AG04450 (cell line): ENCODE measurements around the gene MED1. TPM values are rescaled to one million over a fixed set of nuclear protein-coding genes. Genes with fewer than 3 reads are reported as not detected.
"Not testable (repeated sequence)": the region's sequence is repeated elsewhere in the genome, so short reads cannot be mapped to it uniquely, and the experiment has no call there.

Experiments
- CTCF ChIA-PET: fragments of 300-600, 350-600 bp; formaldehyde crosslinking; extraction: SDS; loops from one replicate; lab custom pipeline; 2022; ENCODE audit warnings: antibody characterized with exemption, inconsistent platforms; lab: Charles Lee
- POLR2A ChIA-PET: fragments of 350-600 bp; formaldehyde crosslinking; extraction: SDS; loops from one replicate; lab custom pipeline; 2021; ENCODE audit warnings: antibody characterized with exemption, inconsistent platforms; lab: Yijun Ruan, JAX
- DNase-seq: peaks from one replicate; pipeline ENCODE4 v3.0.0-alpha.2; 2011; ENCODE audit warnings: low read depth, low spot score
- H3K27ac ChIP-seq: one replicate; pipeline ENCODE4 v1.5.1; 2012; ENCODE audit warnings: low read depth, low read length, control low read depth
- H3K27me3 ChIP-seq: one replicate; pipeline ENCODE4 v1.6.0; 2012; ENCODE audit warnings: low read length; ENCODE audit not compliant: control insufficient read depth, insufficient read depth
- H3K4me3 ChIP-seq: 2 replicates; pipeline ENCODE4 v1.5.1; 2011; ENCODE audit warnings: mild to moderate bottlenecking, low read depth, low read length, control low read depth
- H3K9me3 ChIP-seq: 2 replicates; pipeline ENCODE4 v1.5.1; 2012; ENCODE audit warnings: low read length; ENCODE audit not compliant: control insufficient read depth, insufficient read depth
- polyA plus RNA-seq: library from polyadenylated mRNA; depleted of rRNA; stranded (reverse); fragments of >200 nt; gene quantifications from 2 replicates; pipeline ENCODE4 v1.2.3, GENCODE V29; 2011
- TF ChIP-seq, protein P1 (sequence below): IDR thresholded peaks from 2 replicates; pipeline ENCODE4 v1.5.1; 2011; ENCODE audit warnings: low read depth, low read length, control low read depth, inconsistent platforms

Gene MED1
- polyA plus RNA-seq, 1 experiment, result 43.9 TPM

DNA sequence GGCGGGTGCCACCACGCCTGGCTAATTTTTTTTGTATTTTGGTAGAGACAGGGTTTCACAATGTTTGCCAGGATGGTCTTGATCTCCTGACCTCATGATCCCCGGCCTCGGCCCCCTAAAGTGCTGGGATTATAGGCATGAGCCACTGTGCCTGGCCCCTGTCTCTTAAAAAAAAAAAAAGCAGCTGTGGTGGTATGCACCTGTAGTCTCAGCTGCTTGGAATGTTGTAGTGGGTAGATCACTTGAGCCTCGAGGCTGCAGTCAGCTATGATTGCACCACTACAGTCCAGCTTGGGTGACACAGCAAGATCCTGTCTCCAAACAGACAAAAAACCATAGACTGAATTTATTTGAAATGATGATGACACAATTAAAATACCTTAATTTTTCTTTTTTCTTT is 34.5 kb upstream of the MED1 start:
- TF ChIP-seq, protein P1, sequence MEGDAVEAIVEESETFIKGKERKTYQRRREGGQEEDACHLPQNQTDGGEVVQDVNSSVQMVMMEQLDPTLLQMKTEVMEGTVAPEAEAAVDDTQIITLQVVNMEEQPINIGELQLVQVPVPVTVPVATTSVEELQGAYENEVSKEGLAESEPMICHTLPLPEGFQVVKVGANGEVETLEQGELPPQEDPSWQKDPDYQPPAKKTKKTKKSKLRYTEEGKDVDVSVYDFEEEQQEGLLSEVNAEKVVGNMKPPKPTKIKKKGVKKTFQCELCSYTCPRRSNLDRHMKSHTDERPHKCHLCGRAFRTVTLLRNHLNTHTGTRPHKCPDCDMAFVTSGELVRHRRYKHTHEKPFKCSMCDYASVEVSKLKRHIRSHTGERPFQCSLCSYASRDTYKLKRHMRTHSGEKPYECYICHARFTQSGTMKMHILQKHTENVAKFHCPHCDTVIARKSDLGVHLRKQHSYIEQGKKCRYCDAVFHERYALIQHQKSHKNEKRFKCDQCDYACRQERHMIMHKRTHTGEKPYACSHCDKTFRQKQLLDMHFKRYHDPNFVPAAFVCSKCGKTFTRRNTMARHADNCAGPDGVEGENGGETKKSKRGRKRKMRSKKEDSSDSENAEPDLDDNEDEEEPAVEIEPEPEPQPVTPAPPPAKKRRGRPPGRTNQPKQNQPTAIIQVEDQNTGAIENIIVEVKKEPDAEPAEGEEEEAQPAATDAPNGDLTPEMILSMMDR, result no peak
- DNase-seq, result peak; percentile 88
- CTCF ChIA-PET, result interaction anchor here (0.6 to 1.0 kb wide), 2 partner anchors 85 to 136 kb away, joined by 3 to 5 read pairs; no protein-coding TSS in a partner anchor

DNA sequence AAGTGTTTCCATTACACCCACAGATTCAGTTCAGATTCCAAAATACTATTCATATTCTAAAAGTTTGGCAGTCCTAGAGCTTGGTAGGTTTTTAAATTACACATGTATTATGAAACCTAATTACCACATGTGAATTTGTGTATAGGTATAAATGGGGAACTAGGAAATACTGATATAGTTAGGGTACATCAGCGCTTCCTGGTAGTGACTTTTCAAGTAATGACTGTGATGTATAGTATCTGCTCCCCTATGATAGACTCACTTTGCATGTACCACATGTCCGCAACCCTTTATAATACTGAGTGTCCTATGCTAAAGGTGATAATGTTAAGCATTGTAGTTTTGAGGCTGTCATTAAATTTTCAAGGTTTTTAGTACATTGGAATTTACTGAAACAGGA is 33.1 kb upstream of the MED1 start:
- no peaks in the 10 kb centered on the region for H3K9me3 ChIP-seq
- H3K27ac ChIP-seq, result no peak overlapping the region
- H3K4me3 ChIP-seq, result no peak overlapping the region
- TF ChIP-seq, protein P1, result no peak
- CTCF ChIA-PET, result no interaction called here
- no peak for DNase-seq
- H3K27me3 ChIP-seq, result no peaks in the 10 kb centered on the region
- POLR2A ChIA-PET, result no interaction called here

More for the DNA sequence above, 34.5 kb upstream of the MED1 start:
- Histone ChIP-seq H3K27ac (peak overlapping the region; percentile 89), H3K9me3 (no peaks in the 10 kb centered on the region), H3K27me3 (no peaks in the 10 kb centered on the region), H3K4me3 (no peak overlapping the region)
- POLR2A ChIA-PET, result interaction anchor here (0.7 to 1.5 kb wide), 5 partner anchors 23 to 269 kb away, joined by 4 to 14 read pairs (median 5); partner anchors contain the start of genes CDK12 and MED1

GRCh38 chr17:39483506-39483905 is 32.4 kb upstream of the MED1 start:
- Histone ChIP-seq H3K4me3 (no peak overlapping the region), H3K9me3 (no peaks in the 10 kb centered on the region), H3K27me3 (no peaks in the 10 kb centered on the region), H3K27ac (no peak overlapping the region)
- CTCF ChIA-PET, result no interaction called here
- TF ChIP-seq, protein P1, result no peak
- DNase-seq, result no peak
- POLR2A ChIA-PET, result interaction anchor here (0.7 kb wide), 1 partner anchor 33 kb away, joined by 5 read pairs; the partner anchor contains the start of gene MED1

GRCh38 chr17:39479631-39480030 is 28.6 kb upstream of the MED1 start:
- not testable (repeated sequence) for H3K9me3 ChIP-seq, H3K4me3 ChIP-seq, H3K27ac ChIP-seq, H3K27me3 ChIP-seq, DNase-seq
- CTCF ChIA-PET, result interaction anchor here (0.6 kb wide), 1 partner anchor 324 kb away, joined by 4 read pairs; no protein-coding TSS in a partner anchor
- POLR2A ChIA-PET, result interaction anchor here (0.7 kb wide), 1 partner anchor 496 kb away, joined by 3 read pairs; no protein-coding TSS in a partner anchor

DNA sequence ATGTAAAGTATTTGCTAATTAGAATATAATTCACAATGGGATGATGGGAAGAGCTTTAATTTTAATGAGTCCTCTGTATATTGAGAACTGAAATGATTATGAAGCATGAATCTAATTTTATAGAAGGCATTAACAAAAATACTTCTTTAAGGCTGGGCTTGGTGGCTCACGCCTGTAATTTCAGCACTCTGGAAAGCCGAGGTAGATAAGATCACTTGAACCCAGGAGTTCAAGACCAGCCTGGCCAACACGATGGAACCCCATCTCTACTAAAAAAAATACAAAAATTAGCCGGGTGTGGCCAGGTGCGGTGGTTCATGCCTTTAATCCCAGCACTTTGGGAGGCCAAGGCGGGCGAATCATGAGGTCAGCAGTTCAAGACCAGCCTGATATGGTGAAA is 22.2 kb upstream of the MED1 start:
- H3K27ac ChIP-seq, result no peak overlapping the region
- ChIA-PET POLR2A (interaction anchor here (0.6 kb wide), 1 partner anchor 384 kb away, joined by 3 read pairs; no protein-coding TSS in a partner anchor), CTCF (interaction anchor here (0.6 kb wide), 1 partner anchor 12 kb away, joined by 7 read pairs; no protein-coding TSS in a partner anchor)
- TF ChIP-seq, protein P1, result no peak
- H3K9me3 ChIP-seq, result no peaks in the 10 kb centered on the region
- H3K4me3 ChIP-seq, result no peak overlapping the region
- DNase-seq, result no peak
- no peaks in the 10 kb centered on the region for H3K27me3 ChIP-seq

DNA sequence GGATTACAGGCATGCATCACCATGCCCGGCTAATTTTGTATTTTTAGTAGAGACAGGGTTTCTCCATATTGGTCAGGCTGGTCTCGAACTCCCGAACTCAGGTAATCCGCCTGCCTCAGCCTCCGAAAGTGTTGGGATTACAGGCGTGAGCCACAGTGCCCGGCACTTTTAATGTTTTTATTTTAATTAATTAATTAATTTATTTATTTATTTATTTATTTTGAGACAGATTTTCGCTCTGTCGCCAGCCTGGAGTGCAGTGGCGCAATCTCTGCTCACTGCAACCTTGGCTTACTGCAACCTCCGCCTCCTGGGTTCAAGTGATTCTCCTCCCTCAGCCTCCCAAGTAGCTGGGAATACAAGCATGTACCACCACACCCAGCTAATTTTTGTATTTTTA is 17.5 kb upstream of the MED1 start:
- H3K9me3 ChIP-seq, H3K4me3 ChIP-seq, CTCF ChIA-PET, H3K27me3 ChIP-seq, DNase-seq, POLR2A ChIA-PET, H3K27ac ChIP-seq: not testable (repeated sequence)

DNA sequence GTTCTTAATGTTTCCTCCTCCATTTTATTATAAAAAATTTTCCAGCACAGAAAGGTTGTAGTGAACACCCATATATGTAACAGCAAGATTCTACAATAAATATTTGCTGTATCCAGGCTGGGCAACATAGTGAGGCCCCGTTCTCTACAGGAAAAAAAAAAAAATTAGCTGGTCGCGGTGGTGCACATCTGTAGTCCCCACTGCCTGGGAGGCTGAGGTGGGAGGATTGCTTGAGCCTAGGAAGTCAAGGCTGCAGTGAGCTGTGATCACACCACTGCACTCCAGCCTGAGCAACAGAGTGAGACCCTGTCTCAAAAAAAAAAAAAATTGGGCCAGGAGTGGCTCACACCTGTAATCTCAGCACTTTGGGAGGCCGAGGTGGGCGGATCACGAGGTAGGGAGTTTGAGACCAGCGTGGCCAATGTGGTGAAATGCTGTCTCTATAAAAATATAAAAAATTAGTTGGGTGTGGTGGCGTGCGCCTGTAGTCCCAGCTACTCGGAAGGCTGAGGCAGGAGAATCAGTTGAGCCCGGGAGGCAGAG is 13.6 kb upstream of the MED1 start:
- ChIA-PET POLR2A (interaction anchor here (0.6 kb wide), 1 partner anchor 265 kb away, joined by 5 read pairs; the partner anchor contains the start of gene RPL19), CTCF (interaction anchor here (0.6 to 0.7 kb wide), 2 partner anchors 62 to 193 kb away, joined by 4 to 6 read pairs; no protein-coding TSS in a partner anchor)
- not testable (repeated sequence) for H3K27me3 ChIP-seq, H3K9me3 ChIP-seq, H3K27ac ChIP-seq, DNase-seq
- peak overlapping the region; percentile 98 for H3K4me3 ChIP-seq
